GM19467 (cell line): ENCODE data around the gene CDON.
"Not testable (repeated sequence)": the region's sequence is repeated elsewhere in the genome, so short reads cannot be mapped to it uniquely, and the experiment has no call there.

ENCODE experiments used
- ATAC-seq: cut with Tn5 transposase; IDR thresholded peaks from one replicate; pipeline ENCODE4 v1.9.1; 2021; ENCODE audit warnings: mild to moderate bottlenecking, moderate library complexity; ENCODE audit not compliant: unreplicated experiment

Gene CDON

GRCh38 chr11:125925804-125926203 is 136.9 kb downstream of the CDON start:
- no peak for ATAC-seq

- no peak for ATAC-seq
Observed at GRCh38 chr11:125925247-125925740, 137.4 kb downstream of the CDON start.

DNA sequence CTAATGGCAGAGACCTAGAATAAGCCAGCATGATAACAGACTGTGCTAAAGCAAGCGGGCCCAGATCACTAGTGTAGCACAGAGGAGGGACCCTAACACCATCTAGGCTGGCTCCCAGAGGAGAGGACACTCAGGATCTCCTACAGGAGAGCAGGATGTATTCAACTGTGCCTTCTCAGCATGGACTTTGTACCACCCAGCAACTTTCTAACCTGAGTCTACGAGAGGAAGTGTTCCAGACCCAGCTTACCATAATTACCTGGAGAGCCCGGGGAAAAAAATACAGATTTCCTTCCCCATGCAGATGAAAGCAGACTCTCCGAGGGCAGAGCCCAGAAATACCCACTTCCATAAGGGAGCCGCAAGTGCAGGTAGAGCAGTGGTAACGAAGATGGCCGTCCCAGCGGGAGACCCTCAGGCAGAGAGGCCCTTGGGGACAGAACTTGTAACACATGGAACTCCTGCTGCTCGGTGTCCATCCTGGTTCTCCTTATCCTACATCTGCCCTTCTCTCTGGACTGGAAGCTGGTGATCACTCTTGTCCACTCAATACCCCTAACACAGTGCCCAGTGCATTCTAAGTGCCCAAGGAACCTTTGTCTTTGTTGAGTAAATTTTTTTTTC is 138.2 kb downstream of the CDON start:
- no peak for ATAC-seq

DNA sequence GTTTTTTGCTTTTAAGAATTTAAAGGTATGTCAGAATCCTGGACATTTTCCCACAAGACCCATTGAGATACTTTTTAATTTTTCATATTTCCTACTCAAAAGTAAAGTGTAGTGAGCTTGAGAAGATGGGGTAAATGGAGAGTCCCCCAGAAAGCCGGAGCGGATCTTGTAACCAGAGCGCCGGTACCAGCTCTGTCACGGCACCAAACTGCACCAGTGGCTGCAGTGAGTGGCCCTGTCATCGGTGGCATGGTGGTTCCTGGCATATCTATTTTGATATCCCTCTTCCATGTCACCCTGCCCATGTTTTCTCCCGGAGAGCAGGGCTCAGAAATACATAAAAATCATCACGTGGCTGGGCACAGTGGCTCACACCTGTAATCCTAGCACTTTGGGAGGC is 139.0 kb downstream of the CDON start:
- ATAC-seq = no peak

GRCh38 chr11:125923012-125923579 is 139.6 kb downstream of the CDON start:
- ATAC-seq = no peak

- no peak for ATAC-seq
Observed at GRCh38 chr11:125922156-125922555, 140.5 kb downstream of the CDON start.

GRCh38 chr11:125921042-125921441 is 141.6 kb downstream of the CDON start:
- no peak for ATAC-seq

- ATAC-seq = no peak
Observed at GRCh38 chr11:125918140-125918840, 144.4 kb downstream of the CDON start.

GRCh38 chr11:125916683-125917347 is 145.9 kb downstream of the CDON start:
- ATAC-seq = no peak

GRCh38 chr11:125914601-125915000 is 148.1 kb downstream of the CDON start:
- ATAC-seq = not testable (repeated sequence)

DNA sequence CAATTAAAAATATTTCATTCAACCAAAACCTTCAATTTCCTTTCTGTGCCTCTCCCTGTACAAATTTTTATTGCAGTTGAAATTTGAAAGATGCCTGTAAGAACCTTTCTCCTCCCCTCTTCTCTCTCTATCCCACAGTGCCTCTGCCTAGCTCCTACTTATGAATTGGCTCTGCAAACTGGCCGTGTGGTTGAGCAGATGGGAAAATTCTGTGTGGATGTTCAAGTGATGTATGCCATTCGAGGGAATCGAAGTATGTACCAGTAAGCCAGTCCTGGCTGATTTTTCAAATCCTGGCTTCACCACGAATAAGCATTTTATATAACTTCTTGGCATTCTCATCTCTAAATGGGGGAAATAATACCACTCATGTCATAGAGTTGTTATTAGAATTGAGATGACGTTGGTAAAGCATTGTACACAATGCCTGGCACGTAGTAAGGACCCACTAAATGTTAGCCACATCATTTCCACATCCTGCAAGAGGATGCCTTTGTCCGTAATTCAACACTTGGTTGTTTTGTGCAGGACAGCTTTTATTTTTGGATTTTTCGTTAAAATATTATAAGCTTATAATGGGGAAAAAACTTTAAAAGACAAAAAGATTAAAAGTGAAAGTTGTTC is 152.3 kb downstream of the CDON start:
- ATAC-seq = no peak
